Skeletal muscle satellite cell (primary cell): ENCODE measurements around the gene BRSK2.

ENCODE experiments used
- H3K27me3 ChIP-seq: 2 replicates; pipeline ENCODE4 v1.7.0; 2013; ENCODE audit warnings: low read length; ENCODE audit not compliant: control insufficient read depth, insufficient read depth
- H3K36me3 ChIP-seq: 2 replicates; pipeline ENCODE4 v1.7.0; 2013; ENCODE audit warnings: mild to moderate bottlenecking, control low read depth, low read length; ENCODE audit not compliant: insufficient read depth
- H3K4me1 ChIP-seq: 2 replicates; pipeline ENCODE4 v1.7.0; 2013; ENCODE audit warnings: low read length; ENCODE audit not compliant: control insufficient read depth, insufficient read depth
- H3K4me2 ChIP-seq: 2 replicates; pipeline ENCODE4 v1.7.0; 2013; ENCODE audit warnings: mild to moderate bottlenecking, low read length
- H3K4me3 ChIP-seq: 2 replicates; pipeline ENCODE4 v1.7.0; 2013; ENCODE audit warnings: low read length
- H3K9ac ChIP-seq: 2 replicates; pipeline ENCODE4 v1.7.0; 2013; ENCODE audit warnings: mild to moderate bottlenecking, low read depth, low read length, moderate library complexity
- H3K9me3 ChIP-seq: replicated peaks from 2 replicates; pipeline ENCODE4 v1.7.0; 2013; ENCODE audit warnings: mild to moderate bottlenecking, control low read depth, low read length

Gene BRSK2

GRCh38 chr11:1371026-1371325, 18.8 kb upstream of the BRSK2 start:
- Histone ChIP-seq H3K4me1 (peaks cover 6% of the 10 kb centered on the region), H3K27me3 (peaks cover 32% of the 10 kb centered on the region), H3K4me2 (no peak overlapping the region), H3K36me3 (no peaks in the 10 kb centered on the region), H3K9me3 (no peaks in the 10 kb centered on the region), H3K4me3 (no peak overlapping the region), H3K9ac (no peak overlapping the region)

GRCh38 chr11:1371377-1371776, 18.4 kb upstream of the BRSK2 start:
- Histone ChIP-seq H3K4me3 (no peak overlapping the region), H3K9ac (no peak overlapping the region), H3K27me3 (peaks cover 36% of the 10 kb centered on the region), H3K4me1 (peaks cover 6% of the 10 kb centered on the region), H3K4me2 (no peak overlapping the region), H3K36me3 (no peaks in the 10 kb centered on the region), H3K9me3 (no peaks in the 10 kb centered on the region)

GRCh38 chr11:1371836-1372465, 17.8 kb upstream of the BRSK2 start:
- Histone ChIP-seq H3K4me1 (peaks cover 6% of the 10 kb centered on the region), H3K4me2 (no peak overlapping the region), H3K27me3 (peaks cover 41% of the 10 kb centered on the region), H3K9me3 (no peaks in the 10 kb centered on the region), H3K9ac (no peak overlapping the region), H3K36me3 (no peaks in the 10 kb centered on the region), H3K4me3 (no peak overlapping the region)

- H3K4me3 ChIP-seq, result no peak overlapping the region
- H3K36me3 ChIP-seq, result no peaks in the 10 kb centered on the region
- no peak overlapping the region for H3K4me2 ChIP-seq
- peaks cover 48% of the 10 kb centered on the region for H3K27me3 ChIP-seq
- no peak overlapping the region for H3K9ac ChIP-seq
- H3K9me3 ChIP-seq, result no peaks in the 10 kb centered on the region
- H3K4me1 ChIP-seq, result peaks cover 6% of the 10 kb centered on the region
Observed at GRCh38 chr11:1372660-1373059, 17.1 kb upstream of the BRSK2 start.

- H3K4me1 ChIP-seq, result peaks cover 6% of the 10 kb centered on the region
- H3K36me3 ChIP-seq, result no peaks in the 10 kb centered on the region
- no peak overlapping the region for H3K4me2 ChIP-seq
- no peaks in the 10 kb centered on the region for H3K9me3 ChIP-seq
- H3K27me3 ChIP-seq, result peaks cover 49% of the 10 kb centered on the region
- no peak overlapping the region for H3K4me3 ChIP-seq
- H3K9ac ChIP-seq, result no peak overlapping the region
Observed at GRCh38 chr11:1373536-1374214, 16.1 kb upstream of the BRSK2 start.

GRCh38 chr11:1375161-1375954, 14.4 kb upstream of the BRSK2 start:
- Histone ChIP-seq H3K27me3 (peaks cover 51% of the 10 kb centered on the region), H3K4me2 (no peak overlapping the region), H3K9me3 (no peaks in the 10 kb centered on the region), H3K4me3 (no peak overlapping the region), H3K4me1 (peaks cover 6% of the 10 kb centered on the region), H3K36me3 (no peaks in the 10 kb centered on the region), H3K9ac (no peak overlapping the region)

GRCh38 chr11:1375955-1376258, 13.8 kb upstream of the BRSK2 start:
- no peaks in the 10 kb centered on the region for H3K9me3 ChIP-seq
- peaks cover 52% of the 10 kb centered on the region for H3K27me3 ChIP-seq
- H3K9ac ChIP-seq, result no peak overlapping the region
- peaks cover 6% of the 10 kb centered on the region for H3K4me1 ChIP-seq
- no peaks in the 10 kb centered on the region for H3K36me3 ChIP-seq
- no peak overlapping the region for H3K4me2 ChIP-seq
- H3K4me3 ChIP-seq, result no peak overlapping the region

GRCh38 chr11:1377231-1377780, 12.4 kb upstream of the BRSK2 start:
- H3K27me3 ChIP-seq, result peaks cover 53% of the 10 kb centered on the region
- H3K4me1 ChIP-seq, result peaks cover 6% of the 10 kb centered on the region
- H3K4me2 ChIP-seq, result no peak overlapping the region
- no peaks in the 10 kb centered on the region for H3K9me3 ChIP-seq
- no peaks in the 10 kb centered on the region for H3K36me3 ChIP-seq
- H3K9ac ChIP-seq, result no peak overlapping the region
- no peak overlapping the region for H3K4me3 ChIP-seq

GRCh38 chr11:1381793-1382425, 7.8 kb upstream of the BRSK2 start:
- H3K4me3 ChIP-seq, result no peak overlapping the region
- H3K4me1 ChIP-seq, result peaks cover 3% of the 10 kb centered on the region
- peaks cover 17% of the 10 kb centered on the region for H3K27me3 ChIP-seq
- H3K9me3 ChIP-seq, result no peaks in the 10 kb centered on the region
- no peak overlapping the region for H3K4me2 ChIP-seq
- no peaks in the 10 kb centered on the region for H3K36me3 ChIP-seq
- H3K9ac ChIP-seq, result no peak overlapping the region

GRCh38 chr11:1382429-1382828, 7.3 kb upstream of the BRSK2 start:
- H3K9me3 ChIP-seq, result no peaks in the 10 kb centered on the region
- peak overlapping the region; percentile 95 for H3K4me2 ChIP-seq
- H3K4me1 ChIP-seq, result peaks cover 3% of the 10 kb centered on the region
- no peaks in the 10 kb centered on the region for H3K36me3 ChIP-seq
- H3K27me3 ChIP-seq, result peaks cover 12% of the 10 kb centered on the region
- H3K9ac ChIP-seq, result no peak overlapping the region
- no peak overlapping the region for H3K4me3 ChIP-seq

- Histone ChIP-seq H3K9ac (peak overlapping the region; percentile 75), H3K4me3 (peak overlapping the region; percentile 73), H3K27me3 (peaks cover 14% of the 10 kb centered on the region), H3K36me3 (no peaks in the 10 kb centered on the region), H3K9me3 (no peaks in the 10 kb centered on the region), H3K4me1 (peaks cover 3% of the 10 kb centered on the region), H3K4me2 (peak overlapping the region; percentile 95)
Observed at GRCh38 chr11:1382831-1383607, 6.7 kb upstream of the BRSK2 start.
